Chondrocyte (in vitro differentiated cells): ENCODE measurements around the gene SCN3B. TPM values are rescaled to one million over a fixed set of nuclear protein-coding genes. Genes with fewer than 3 reads are reported as not detected.

Source experiments
- DNase-seq: peaks from one replicate; pipeline ENCODE4 v3.0.0; 2021; ENCODE audit warnings: mixed read lengths, low spot score
- H3K27ac Mint-ChIP-seq: one replicate; pipeline ENCODE4 v1.8.0; 2021; ENCODE audit warnings: mild to moderate bottlenecking, moderate library complexity, mixed read lengths; ENCODE audit not compliant: unreplicated experiment
- H3K27me3 Mint-ChIP-seq: 2 replicates; pipeline ENCODE4 v1.8.0; 2021; ENCODE audit warnings: low read depth, mixed read lengths
- H3K36me3 Mint-ChIP-seq: 2 replicates; pipeline ENCODE4 v1.8.0; 2021; ENCODE audit warnings: low read depth, mixed read lengths
- H3K4me1 Mint-ChIP-seq: 2 replicates; pipeline ENCODE4 v1.8.0; 2021; ENCODE audit warnings: low read depth, mild to moderate bottlenecking, mixed read lengths
- H3K4me3 Mint-ChIP-seq: one replicate; pipeline ENCODE4 v1.8.0; 2021; ENCODE audit warnings: mild to moderate bottlenecking, moderate library complexity, mixed read lengths; ENCODE audit not compliant: unreplicated experiment
- H3K9me3 Mint-ChIP-seq: 2 replicates; pipeline ENCODE4 v1.8.0; 2021; ENCODE audit warnings: low read depth, mixed read lengths
- CTCF ChIP-seq: fragments of 200-600 bp; sonication (generic); IDR thresholded peaks from 2 replicates; pipeline ENCODE4 v1.5.0; 2021; ENCODE audit warnings: antibody characterized with exemption, mild to moderate bottlenecking, moderate library complexity
- total RNA-seq: library from RNA; stranded (reverse); gene quantifications from 3 replicates; pipeline ENCODE4 v1.2.1, GENCODE V29; 2021

Gene SCN3B
- total RNA-seq, 1 donor from 2014 or later: 0.45 TPM

GRCh38 chr11:123603666-123604065, 50.8 kb downstream of the SCN3B start:
- Mint-ChIP-seq H3K27ac (no peak overlapping the region), H3K36me3 (no peaks in the 10 kb centered on the region), H3K4me3 (no peak overlapping the region), H3K4me1 (no peaks in the 10 kb centered on the region), H3K9me3 (no peaks in the 10 kb centered on the region), H3K27me3 (no peaks in the 10 kb centered on the region)
- TF ChIP-seq CTCF: no peak
- DNase-seq: no peak

DNA sequence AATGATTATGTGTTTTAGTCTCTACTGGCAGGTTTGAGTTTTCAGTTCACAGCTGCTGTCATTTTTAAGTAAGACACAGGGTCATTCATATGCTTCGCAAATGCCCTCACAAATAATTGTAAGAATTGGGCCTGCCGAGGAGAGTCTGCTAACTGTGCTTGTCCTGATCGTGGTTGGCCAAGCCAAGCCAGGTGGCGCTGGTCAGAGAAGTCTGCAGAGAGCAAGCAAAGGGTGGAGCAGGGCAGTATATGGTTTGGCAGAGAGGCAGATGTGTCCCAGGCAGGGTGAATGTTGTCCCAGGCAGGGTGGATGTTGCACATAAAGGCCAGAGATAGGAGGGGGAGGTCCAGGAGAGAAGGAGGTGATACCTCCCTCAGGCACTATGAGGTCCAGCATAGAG, 52.7 kb downstream of the SCN3B start:
- TF ChIP-seq CTCF: no peak
- no peaks in the 10 kb centered on the region for H3K9me3 Mint-ChIP-seq
- peaks cover 2% of the 10 kb centered on the region for H3K36me3 Mint-ChIP-seq
- H3K27ac Mint-ChIP-seq: no peak overlapping the region
- H3K27me3 Mint-ChIP-seq: no peaks in the 10 kb centered on the region
- DNase-seq: no peak
- H3K4me3 Mint-ChIP-seq: no peak overlapping the region
- no peaks in the 10 kb centered on the region for H3K4me1 Mint-ChIP-seq

GRCh38 chr11:123601136-123601535, 53.3 kb downstream of the SCN3B start:
- no peak for TF ChIP-seq CTCF
- H3K36me3 Mint-ChIP-seq: peaks cover 2% of the 10 kb centered on the region
- no peak overlapping the region for H3K27ac Mint-ChIP-seq
- DNase-seq: no peak
- H3K9me3 Mint-ChIP-seq: no peaks in the 10 kb centered on the region
- no peak overlapping the region for H3K4me3 Mint-ChIP-seq
- no peaks in the 10 kb centered on the region for H3K27me3 Mint-ChIP-seq
- H3K4me1 Mint-ChIP-seq: no peaks in the 10 kb centered on the region

DNA sequence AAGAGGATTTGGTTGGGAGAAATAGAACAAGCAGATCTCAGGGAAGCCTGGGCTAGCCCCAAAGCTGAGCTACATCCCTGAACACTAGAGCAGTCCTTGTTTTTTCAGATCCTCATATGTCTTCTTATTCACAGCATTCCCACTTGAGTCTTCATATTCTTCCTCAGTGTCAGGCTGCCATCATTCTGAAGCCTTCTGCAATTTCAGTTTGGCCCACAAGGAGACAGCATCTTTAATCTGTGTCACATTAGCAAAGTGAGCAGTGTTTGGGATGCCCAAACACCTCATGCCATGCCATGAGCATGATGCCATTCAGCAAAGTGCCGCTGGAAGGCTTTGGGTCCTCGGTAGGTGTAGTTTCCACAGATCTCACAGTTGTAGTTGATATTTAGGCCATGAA, 56.6 kb downstream of the SCN3B start:
- Mint-ChIP-seq H3K4me1 (no peaks in the 10 kb centered on the region), H3K27ac (no peak overlapping the region), H3K36me3 (peaks cover 2% of the 10 kb centered on the region), H3K27me3 (no peaks in the 10 kb centered on the region), H3K9me3 (no peaks in the 10 kb centered on the region), H3K4me3 (no peak overlapping the region)
- DNase-seq: no peak
- TF ChIP-seq CTCF: no peak

- no peak overlapping the region for H3K4me3 Mint-ChIP-seq
- H3K9me3 Mint-ChIP-seq: no peaks in the 10 kb centered on the region
- H3K36me3 Mint-ChIP-seq: peaks cover 2% of the 10 kb centered on the region
- DNase-seq: no peak
- peaks cover 7% of the 10 kb centered on the region for H3K4me1 Mint-ChIP-seq
- H3K27ac Mint-ChIP-seq: no peak overlapping the region
- no peak for TF ChIP-seq CTCF
- H3K27me3 Mint-ChIP-seq: no peaks in the 10 kb centered on the region
Observed at GRCh38 chr11:123594921-123595320, 59.5 kb downstream of the SCN3B start.
